CD4-positive, alpha-beta T cell (primary cell): Measurements from ENCODE around the gene FNDC3B. TPM values are rescaled to one million over a fixed set of nuclear protein-coding genes. Genes with fewer than 3 reads are reported as not detected.

Source experiments
- ATAC-seq: fragments of 200-7000 bp; cut with Tn5 transposase; one replicate; pipeline ENCODE4 v1.10.0; 2022; ENCODE audit warnings: mild to moderate bottlenecking; ENCODE audit not compliant: poor library complexity
- CTCF ChIA-PET: fragments of 350-600 bp; sonication (Branson Sonifier 250); formaldehyde crosslinking; loops from one replicate; lab custom pipeline; 2021; ENCODE audit warnings: antibody characterized with exemption, inconsistent platforms; lab: Charles Lee
- POLR2A ChIA-PET: fragments of 350-600 bp; sonication (Branson Sonifier 250); formaldehyde crosslinking; loops from one replicate; lab custom pipeline; 2021; ENCODE audit warnings: antibody characterized with exemption, inconsistent platforms; lab: Charles Lee
- DNase-seq, 14 experiments: peaks; one replicate each; pipeline ENCODE4 v3.0.0-alpha.2; 2013 to 2020; ENCODE audit warnings: mixed read lengths in 2 of 14
- H3K27ac ChIP-seq, 2 donors: one replicate each; pipeline versions ENCODE4 v1.5.1 to v1.7.0; 2013; ENCODE audit warnings: low read length in 2 of 2, low read depth in 1 of 2, mild to moderate bottlenecking in 1 of 2
- H3K27me3 ChIP-seq, 2 experiments: 1 replicate in 1 of 2; 2 replicates in 1 of 2; pipeline versions ENCODE4 v1.6.1 to v1.7.0; 2013; ENCODE audit warnings: low read length in 2 of 2, control low read depth in 1 of 2, mild to moderate bottlenecking in 1 of 2, moderate library complexity in 1 of 2; ENCODE audit not compliant: insufficient read depth in 2 of 2, control insufficient read depth in 1 of 2
- H3K36me3 ChIP-seq: one replicate; pipeline ENCODE4 v1.6.1; 2013; ENCODE audit warnings: low read length, control low read depth; ENCODE audit not compliant: insufficient read depth
- H3K4me1 ChIP-seq: one replicate; pipeline ENCODE4 v1.6.1; 2013; ENCODE audit warnings: low read length, control low read depth; ENCODE audit not compliant: insufficient read depth
- H3K4me3 ChIP-seq: one replicate; pipeline ENCODE4 v1.5.1; 2013; ENCODE audit warnings: mild to moderate bottlenecking, low read length, moderate library complexity
- H3K9me3 ChIP-seq, 2 experiments: 1 replicate in 1 of 2; 2 replicates in 1 of 2; pipeline versions ENCODE4 v1.6.1 to v1.7.0; 2013; ENCODE audit warnings: low read length in 2 of 2, mild to moderate bottlenecking in 2 of 2, control low read depth in 1 of 2, moderate library complexity in 1 of 2; ENCODE audit not compliant: control insufficient read depth in 1 of 2, insufficient read depth in 1 of 2
- H3K27ac Mint-ChIP-seq: one replicate; pipeline ENCODE4 v1.8.0; 2020; ENCODE audit warnings: mixed read lengths
- H3K27me3 Mint-ChIP-seq: one replicate; pipeline ENCODE4 v1.8.0; 2021; ENCODE audit warnings: mixed read lengths
- H3K36me3 Mint-ChIP-seq: one replicate; pipeline ENCODE4 v1.8.0; 2021; ENCODE audit warnings: low read depth, mixed read lengths
- H3K4me1 Mint-ChIP-seq: one replicate; pipeline ENCODE4 v1.8.0; 2021; ENCODE audit warnings: low read depth, mixed read lengths
- H3K4me3 Mint-ChIP-seq: one replicate; pipeline ENCODE4 v1.8.0; 2020; ENCODE audit warnings: mild to moderate bottlenecking, mixed read lengths
- H3K9me3 Mint-ChIP-seq: one replicate; pipeline ENCODE4 v1.8.0; 2020; ENCODE audit warnings: mixed read lengths
- intact Hi-C, 2 experiments: fragments of 100-400 bp; cut with DNase I in 1 of 2; cut with micrococcal nuclease in 1 of 2; formaldehyde crosslinking; loops; one replicate each; pipeline versions ENCODE4 v1.15.1 to v1.9.0; 2023 to 2025; cut with DNase I, micrococcal nuclease
- total RNA-seq, 174 experiments: library from RNA in 2 of 174; stranded (reverse) in 2 of 174; gene quantifications; one replicate each; pipeline ENCODE4 v1.2.3 and lab custom pipeline; 2021 to 2026
- TF ChIP-seq, protein P1 (sequence below): fragments of 200-600 bp; IDR thresholded peaks from one replicate; pipeline ENCODE4 v1.8.0; 2022; ENCODE audit warnings: antibody characterized with exemption, mild to moderate bottlenecking

FNDC3B gene
- total RNA-seq, 2 experiments from 2014 or later, result 26.1 to 28.7 TPM

DNA sequence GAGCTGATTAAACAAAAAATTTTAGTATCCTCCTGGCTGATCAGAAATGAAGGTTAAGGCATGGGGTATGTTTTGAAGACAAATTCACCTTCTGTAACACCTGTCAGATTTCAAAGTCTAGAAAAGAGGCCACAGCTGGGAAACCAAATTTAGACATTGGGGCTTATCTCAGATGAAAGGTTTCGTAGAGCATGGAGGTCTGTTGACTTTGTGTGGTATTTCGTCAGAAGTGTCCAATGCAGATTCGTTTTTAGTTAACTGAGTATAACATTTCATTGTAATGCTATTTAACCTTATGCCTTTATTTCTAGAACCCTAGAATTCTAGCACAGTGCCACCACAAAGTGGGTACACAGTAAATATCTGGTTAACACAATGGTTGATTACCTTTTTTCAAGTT, 61.7 kb downstream of the FNDC3B start:
- Mint-ChIP-seq H3K27ac (peak overlapping the region; percentile 22), H3K4me3 (peak overlapping the region; percentile 23), H3K27me3 (no peaks in the 10 kb centered on the region), H3K9me3 (no peaks in the 10 kb centered on the region), H3K4me1 (peaks cover 84% of the 10 kb centered on the region), H3K36me3 (no peaks in the 10 kb centered on the region)
- H3K9me3 ChIP-seq, result no peaks in the 10 kb centered on the region
- TF ChIP-seq, protein P1, sequence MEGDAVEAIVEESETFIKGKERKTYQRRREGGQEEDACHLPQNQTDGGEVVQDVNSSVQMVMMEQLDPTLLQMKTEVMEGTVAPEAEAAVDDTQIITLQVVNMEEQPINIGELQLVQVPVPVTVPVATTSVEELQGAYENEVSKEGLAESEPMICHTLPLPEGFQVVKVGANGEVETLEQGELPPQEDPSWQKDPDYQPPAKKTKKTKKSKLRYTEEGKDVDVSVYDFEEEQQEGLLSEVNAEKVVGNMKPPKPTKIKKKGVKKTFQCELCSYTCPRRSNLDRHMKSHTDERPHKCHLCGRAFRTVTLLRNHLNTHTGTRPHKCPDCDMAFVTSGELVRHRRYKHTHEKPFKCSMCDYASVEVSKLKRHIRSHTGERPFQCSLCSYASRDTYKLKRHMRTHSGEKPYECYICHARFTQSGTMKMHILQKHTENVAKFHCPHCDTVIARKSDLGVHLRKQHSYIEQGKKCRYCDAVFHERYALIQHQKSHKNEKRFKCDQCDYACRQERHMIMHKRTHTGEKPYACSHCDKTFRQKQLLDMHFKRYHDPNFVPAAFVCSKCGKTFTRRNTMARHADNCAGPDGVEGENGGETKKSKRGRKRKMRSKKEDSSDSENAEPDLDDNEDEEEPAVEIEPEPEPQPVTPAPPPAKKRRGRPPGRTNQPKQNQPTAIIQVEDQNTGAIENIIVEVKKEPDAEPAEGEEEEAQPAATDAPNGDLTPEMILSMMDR, result no peak
- intact Hi-C loops, result loop anchor here in 1 of 2 experiments (5.0 kb wide), 1 partner anchor 34 kb away; no protein-coding TSS in a partner anchor
- H3K27me3 ChIP-seq, result no peaks in the 10 kb centered on the region
- H3K4me1 ChIP-seq, result peaks cover 18% of the 10 kb centered on the region
- ChIA-PET CTCF (interaction anchor here (1.6 kb wide), 1 partner anchor 176 kb away, joined by 3 read pairs; no protein-coding TSS in a partner anchor), POLR2A (interaction anchor here (1.0 kb wide), 1 partner anchor 231 kb away, joined by 3 read pairs; no protein-coding TSS in a partner anchor)
- H3K4me3 ChIP-seq, result no peak overlapping the region
- no peak overlapping the region for H3K27ac ChIP-seq
- H3K36me3 ChIP-seq, result no peaks in the 10 kb centered on the region
- DNase-seq, result no peak
- no peak for ATAC-seq

DNA sequence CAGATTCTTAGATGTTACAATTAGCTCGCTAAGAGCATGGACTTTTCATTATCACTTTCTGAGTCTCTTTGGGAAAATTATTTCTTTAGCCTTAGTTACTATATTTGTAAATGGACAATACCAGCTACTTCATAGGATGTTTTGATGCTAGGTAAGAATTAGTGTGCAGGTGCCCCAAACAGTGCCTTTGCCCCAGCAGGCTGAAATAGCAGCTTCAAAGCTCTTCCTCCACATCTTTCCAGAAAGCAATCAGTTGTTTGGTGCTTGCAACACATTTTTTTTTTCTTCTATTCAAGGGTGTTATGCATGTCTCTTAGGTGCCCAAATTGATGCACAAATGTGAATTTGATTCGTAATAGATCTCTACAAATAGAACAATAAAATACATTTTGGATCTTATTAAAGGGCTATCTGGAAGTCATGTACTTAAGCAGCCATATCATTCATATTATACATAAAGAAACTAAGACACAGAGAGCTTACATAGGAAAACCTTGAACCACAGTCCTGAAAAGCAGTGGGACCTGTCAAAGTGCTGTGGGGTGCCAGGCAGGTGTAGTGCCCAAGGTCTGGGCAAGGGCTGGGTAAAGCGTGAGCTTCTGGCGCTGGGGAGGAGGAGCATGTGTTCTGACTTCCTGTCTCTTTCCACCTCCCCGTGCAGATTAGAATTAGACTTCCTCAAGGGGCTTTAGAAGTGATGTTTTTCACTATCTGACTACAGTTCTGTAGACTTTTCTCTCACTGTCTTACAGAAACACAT, 62.9 kb downstream of the FNDC3B start:
- Mint-ChIP-seq H3K27ac (peak overlapping the region; percentile 87), H3K4me3 (peak overlapping the region; percentile 77), H3K27me3 (no peaks in the 10 kb centered on the region), H3K9me3 (no peaks in the 10 kb centered on the region), H3K4me1 (peaks cover 85% of the 10 kb centered on the region), H3K36me3 (peaks cover 4% of the 10 kb centered on the region)
- Histone ChIP-seq H3K4me1 (peaks cover 29% of the 10 kb centered on the region), H3K36me3 (no peaks in the 10 kb centered on the region), H3K9me3 (no peaks in the 10 kb centered on the region), H3K4me3 (no peak overlapping the region), H3K27me3 (no peaks in the 10 kb centered on the region), H3K27ac (peak overlapping the region in 1 of 2 donors; percentile 7)
- ChIA-PET POLR2A (interaction anchor here (0.6 to 1.6 kb wide), 6 partner anchors 14 to 230 kb away, joined by 3 to 5 read pairs (median 3); no protein-coding TSS in a partner anchor), CTCF (interaction anchor here (1.3 to 1.6 kb wide), 3 partner anchors 10 to 175 kb away, joined by 3 to 4 read pairs (median 3); no protein-coding TSS in a partner anchor)
- TF ChIP-seq, protein P1, result no peak
- DNase-seq (peak in 13 of 14 experiments; percentile 9 to 74 (median 37)), ATAC-seq (peak; percentile 73)
- intact Hi-C loops, result loop anchor here in 1 of 2 experiments (5.0 kb wide), 1 partner anchor 35 kb away; no protein-coding TSS in a partner anchor

DNA sequence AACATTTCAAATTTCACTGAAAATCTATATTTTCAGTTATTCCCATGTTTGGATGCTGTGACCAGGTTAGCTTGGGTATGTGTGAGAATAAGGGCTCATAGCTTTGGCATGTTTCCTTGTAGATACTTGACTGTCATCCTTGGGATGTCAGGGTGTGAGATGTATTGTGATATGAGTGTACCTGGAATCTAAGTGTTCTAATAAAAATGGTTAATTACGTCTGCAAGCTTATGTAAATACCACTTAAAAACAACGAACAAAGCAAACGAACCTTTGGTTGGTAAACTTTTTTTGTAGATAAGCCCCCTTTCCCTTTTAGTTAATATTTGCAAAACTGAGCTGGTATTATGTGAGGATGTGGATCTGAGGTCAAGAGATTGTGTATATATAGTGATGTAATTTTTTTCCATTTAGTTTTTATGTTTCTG, 63.5 kb downstream of the FNDC3B start:
- TF ChIP-seq, protein P1, result no peak
- no peak for DNase-seq
- intact Hi-C loops, result loop anchor here in 1 of 2 experiments (5.0 kb wide), 1 partner anchor 36 kb away; no protein-coding TSS in a partner anchor
- Histone ChIP-seq H3K27ac (peak overlapping the region; percentile 7 to 14), H3K4me1 (peaks cover 35% of the 10 kb centered on the region), H3K27me3 (no peaks in the 10 kb centered on the region), H3K36me3 (no peaks in the 10 kb centered on the region), H3K9me3 (no peaks in the 10 kb centered on the region), H3K4me3 (no peak overlapping the region)
- Mint-ChIP-seq H3K9me3 (no peaks in the 10 kb centered on the region), H3K4me3 (peak overlapping the region; percentile 77), H3K27me3 (no peaks in the 10 kb centered on the region), H3K4me1 (peaks cover 87% of the 10 kb centered on the region), H3K36me3 (peaks cover 4% of the 10 kb centered on the region), H3K27ac (peak overlapping the region; percentile 87)
- ATAC-seq, result no peak
- ChIA-PET POLR2A (interaction anchor here (0.6 to 1.6 kb wide), 5 partner anchors 14 to 64 kb away, joined by 3 to 5 read pairs (median 3); no protein-coding TSS in a partner anchor), CTCF (interaction anchor here (1.3 to 1.4 kb wide), 2 partner anchors 11 to 67 kb away, joined by 3 to 4 read pairs; no protein-coding TSS in a partner anchor)
